Breast epithelium (tissue), 3 donors: ENCODE data around the gene ARHGAP45.

Experiments used
- CTCF ChIP-seq, 3 donors: fragments of 450-650 bp; IDR thresholded peaks; one replicate each; pipeline ENCODE4 v1.5.1; 2016 to 2017; ENCODE audit warnings: antibody characterized with exemption in 3 of 3, mild to moderate bottlenecking in 3 of 3, moderate library complexity in 3 of 3
- POLR2A ChIP-seq: fragments of 450-650 bp; IDR thresholded peaks from one replicate; pipeline ENCODE4 v1.6.1; 2016; ENCODE audit warnings: antibody characterized with exemption, mild to moderate bottlenecking, moderate library complexity
- POLR2AphosphoS5 ChIP-seq, 3 donors: sonication (generic); formaldehyde crosslinking; IDR thresholded peaks; one replicate each; pipeline ENCODE4 v1.6.1; 2017; ENCODE audit warnings: antibody characterized with exemption in 3 of 3

- TF ChIP-seq CTCF (IDR thresholded peaks at IDR 0.05) (no peak), POLR2A (no peak), POLR2AphosphoS5 (IDR thresholded peaks at IDR 0.05) (no peak)
Observed at GRCh38 chr19:1063909-1064660, 2.9 kb upstream of the ARHGAP45 start.
